ENCODE results near the gene CHRM3.
"Not testable (repeated sequence)": the region's sequence is repeated elsewhere in the genome, so short reads cannot be mapped to it uniquely, and the experiment has no call there.

CHRM3 gene

DNA sequence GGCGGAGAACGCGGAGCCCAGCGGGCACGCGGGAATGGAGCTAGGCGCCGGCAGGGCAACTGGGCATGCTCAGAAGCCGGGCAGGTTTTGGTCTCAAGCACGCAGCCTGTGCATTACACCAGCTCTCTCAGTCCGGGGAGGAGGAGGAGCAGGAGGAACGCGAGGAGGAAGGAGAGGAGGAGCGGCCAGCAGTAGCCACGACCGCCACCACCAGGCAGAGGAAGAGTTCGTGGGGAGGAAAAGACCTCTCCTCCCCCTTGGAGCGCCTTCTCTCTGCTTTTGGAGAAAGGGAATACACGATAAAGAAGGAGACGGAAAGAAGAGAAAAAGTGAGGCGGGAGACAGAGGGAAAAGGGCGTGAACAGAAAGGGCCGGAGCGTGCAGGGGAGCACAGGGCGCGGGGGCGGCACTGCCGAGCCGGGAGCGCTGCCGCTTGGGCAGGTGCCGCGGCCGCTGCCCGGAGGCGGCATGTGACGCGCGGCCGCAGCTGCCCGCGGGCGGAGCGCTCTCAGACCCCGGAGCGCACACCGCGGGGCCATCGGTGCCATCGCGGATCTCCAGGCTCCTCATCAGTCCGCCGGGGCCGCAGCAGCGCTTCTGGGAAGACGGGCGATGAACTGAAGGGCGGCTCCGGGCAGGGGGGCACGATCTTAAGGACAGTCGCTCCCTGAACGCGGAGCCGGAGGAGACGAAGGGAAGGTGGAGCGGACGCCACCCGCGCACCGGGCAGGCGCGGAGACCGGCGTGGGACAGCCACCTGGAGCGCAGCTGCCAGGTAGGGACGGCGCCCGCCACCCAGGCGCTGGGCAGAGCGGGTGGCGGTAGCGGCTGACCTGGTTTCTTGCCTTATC is at the start of gene CHRM3:
Gene CHRM3, plus strand, starts transcription at position 116 of the 851 bp plus-strand sequence. CDS start 520,884 bp downstream, outside the sequence.
- no peak for DNase-seq (ENCODE audit: low read depth in 2 of 2, low spot score in 1 of 2)

GRCh38 chr1:239337799-239338430 is 48.5 kb upstream of the CHRM3 start:
- DNase-seq (ENCODE audit: low read depth in 2 of 2, low spot score in 1 of 2) = no peak

DNA sequence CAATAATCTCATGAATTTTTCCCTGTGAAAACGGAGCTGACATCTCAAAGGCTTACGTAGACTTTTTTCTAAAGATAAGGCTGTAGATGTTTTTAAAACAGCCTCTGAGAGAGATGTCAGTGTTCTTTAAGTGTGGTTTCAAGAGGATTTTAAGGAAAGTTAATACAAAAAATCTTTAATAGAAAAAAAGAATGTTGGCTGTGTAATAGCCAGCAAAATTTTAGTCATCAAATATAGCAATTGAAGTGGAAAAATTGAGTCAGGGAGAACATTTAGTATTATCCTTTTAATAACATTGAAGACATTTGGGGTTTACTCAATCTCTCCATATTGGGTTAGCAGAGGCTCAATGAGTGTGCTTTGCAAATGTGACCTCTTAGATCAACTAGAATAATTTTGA is 38.6 kb upstream of the CHRM3 start:
- DNase-seq (ENCODE audit: low read depth in 2 of 2, low spot score in 1 of 2) = no peak

GRCh38 chr1:239348635-239349353 is 37.6 kb upstream of the CHRM3 start:
- DNase-seq (ENCODE audit: low read depth in 2 of 2, low spot score in 1 of 2) = no peak

GRCh38 chr1:239349699-239350098 is 36.7 kb upstream of the CHRM3 start:
- no peak for DNase-seq (ENCODE audit: low read depth in 2 of 2, low spot score in 1 of 2)

DNA sequence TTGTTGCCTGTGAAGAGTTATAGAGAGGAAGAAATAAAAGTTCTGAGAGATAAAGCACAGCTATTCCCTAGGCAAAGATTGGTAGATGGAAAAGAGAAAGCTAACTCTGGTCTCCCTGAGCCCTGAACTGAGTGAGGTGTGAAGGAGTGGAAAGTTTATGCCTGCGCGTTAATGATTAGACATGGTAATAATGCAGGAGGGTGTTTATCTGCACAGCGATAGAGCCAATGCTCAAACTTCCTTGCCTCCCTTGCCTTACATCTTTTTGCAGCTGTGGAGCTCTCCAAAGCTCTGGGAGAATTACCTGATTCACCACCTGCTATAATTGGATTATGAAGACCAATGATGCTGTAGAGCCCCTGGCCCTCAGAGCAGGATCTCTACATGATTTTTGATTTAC is 32.8 kb upstream of the CHRM3 start:
- DNase-seq (ENCODE audit: low read depth in 2 of 2, low spot score in 1 of 2) = no peak

- no peak for DNase-seq (ENCODE audit: low read depth in 2 of 2, low spot score in 1 of 2)
Measured at GRCh38 chr1:239354231-239354630, 32.1 kb upstream of the CHRM3 start.

- no peak for DNase-seq (ENCODE audit: low read depth in 2 of 2, low spot score in 1 of 2)
Measured at GRCh38 chr1:239357867-239358266, 28.5 kb upstream of the CHRM3 start.

DNA sequence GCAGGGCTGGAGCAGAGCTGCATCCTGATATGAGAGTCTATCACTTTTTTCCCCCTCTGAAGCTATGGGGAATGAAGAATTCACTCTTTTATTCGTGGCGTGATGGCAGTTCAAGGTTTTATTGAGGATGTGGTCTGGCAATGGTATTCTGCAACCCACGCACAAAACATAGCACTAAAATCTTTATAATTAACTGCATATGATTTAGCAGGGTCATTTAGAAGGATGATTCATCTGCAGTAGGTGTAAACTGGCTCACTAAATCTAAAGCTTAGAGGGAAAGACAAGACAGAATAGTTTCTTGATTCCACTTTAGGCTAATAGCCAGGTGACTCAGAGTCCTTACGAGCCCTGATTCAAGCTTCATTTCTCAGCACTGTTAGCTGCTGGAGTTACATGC is 25.0 kb upstream of the CHRM3 start:
- no peak for DNase-seq (ENCODE audit: low read depth in 2 of 2, low spot score in 1 of 2)

DNA sequence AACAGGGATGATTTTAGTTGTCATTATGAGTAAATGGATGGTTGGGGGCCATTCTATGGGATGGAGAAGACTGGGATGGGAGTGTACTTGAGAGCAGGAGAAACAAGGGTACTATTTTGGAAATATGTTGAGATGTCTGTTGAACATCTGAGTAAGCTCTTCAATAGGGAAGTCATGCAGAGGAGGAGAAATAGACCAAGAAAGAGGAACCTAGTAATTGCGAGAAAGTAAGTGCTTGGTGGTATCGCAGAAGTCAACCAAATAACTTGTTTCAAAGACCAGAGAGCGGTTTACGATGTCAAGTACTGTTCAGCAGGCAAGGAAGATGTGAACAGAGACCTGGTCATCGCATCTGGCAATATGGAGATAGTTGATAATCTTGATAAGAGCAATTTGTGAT is 22.4 kb upstream of the CHRM3 start:
- no peak for DNase-seq (ENCODE audit: low read depth in 2 of 2, low spot score in 1 of 2)

- no peak for DNase-seq (ENCODE audit: low read depth in 2 of 2, low spot score in 1 of 2)
Measured at GRCh38 chr1:239367196-239367810, 19.1 kb upstream of the CHRM3 start.

DNA sequence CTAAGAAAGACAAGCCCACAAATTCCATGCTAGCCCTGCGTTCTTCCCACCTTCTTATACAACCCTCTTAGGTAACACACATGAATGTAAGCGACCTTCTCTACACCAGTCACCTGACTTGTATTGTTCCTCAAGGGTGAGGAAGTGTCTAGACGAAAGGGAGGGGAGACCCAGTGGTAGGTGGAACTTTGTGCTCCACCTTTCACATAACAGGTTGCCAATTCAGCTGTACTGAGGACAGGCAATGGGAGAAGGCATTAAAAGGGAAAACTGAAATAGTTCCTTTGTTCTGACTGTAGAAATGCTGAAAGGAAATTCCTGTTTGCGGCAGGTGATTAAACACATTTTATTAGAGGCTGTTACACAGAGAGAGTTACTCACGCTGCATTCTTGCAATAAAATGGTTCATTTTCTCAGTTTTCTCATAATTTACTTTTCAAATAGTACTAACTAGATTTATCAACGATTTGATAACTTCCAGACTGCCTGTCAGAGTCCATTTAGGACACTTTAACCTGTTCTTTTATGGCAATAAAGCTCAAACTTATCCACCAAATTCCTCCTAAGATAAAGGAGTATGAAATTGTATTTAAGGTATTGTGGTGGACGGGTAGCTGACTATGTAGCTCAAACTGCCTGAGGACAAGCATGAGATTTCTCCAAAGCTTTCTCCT is 17.8 kb upstream of the CHRM3 start:
- DNase-seq (ENCODE audit: low read depth in 2 of 2, low spot score in 1 of 2) = no peak

DNA sequence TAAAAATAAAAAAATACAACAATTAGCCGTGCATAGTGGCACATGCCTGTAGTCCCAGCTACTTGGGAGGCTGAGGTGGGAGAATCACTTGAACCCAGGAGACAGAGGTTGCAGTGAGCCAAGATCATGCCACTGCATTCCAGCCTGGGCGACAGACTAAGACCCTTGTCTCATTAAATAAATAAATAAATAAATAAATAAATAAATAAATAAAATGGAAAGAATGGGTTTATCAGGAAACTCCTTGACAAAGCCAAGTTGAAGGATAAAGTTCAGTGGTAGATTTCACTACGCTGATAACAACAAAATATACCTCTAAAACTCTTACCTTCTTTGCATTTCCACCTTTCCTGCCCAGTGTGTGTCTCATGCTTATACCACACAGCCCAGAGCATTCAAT is 15.5 kb upstream of the CHRM3 start:
- not testable (repeated sequence) for DNase-seq (ENCODE audit: low read depth in 2 of 2, low spot score in 1 of 2)

DNA sequence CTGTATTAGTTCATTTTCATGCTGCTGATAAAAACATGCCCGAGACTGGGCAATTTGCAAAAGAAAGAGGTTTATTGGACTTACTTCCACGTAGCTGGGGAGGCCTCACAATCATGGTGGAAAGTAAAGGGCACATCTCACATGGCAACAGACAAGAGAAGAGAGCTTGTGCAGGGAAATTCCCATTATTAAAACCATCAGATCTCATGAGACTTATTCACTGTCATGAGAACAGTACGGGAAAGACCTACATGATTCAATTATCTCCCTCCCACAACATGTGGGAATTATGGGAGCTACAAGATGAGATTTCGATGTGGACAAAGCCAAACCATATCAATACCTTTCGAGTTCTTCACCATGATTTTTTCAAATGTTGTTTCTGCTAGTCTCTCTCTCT is 3.7 kb upstream of the CHRM3 start:
- no peak for DNase-seq (ENCODE audit: low read depth in 2 of 2, low spot score in 1 of 2)

- DNase-seq (ENCODE audit: low read depth in 2 of 2, low spot score in 1 of 2) = no peak
Measured at GRCh38 chr1:239383714-239384113, 2.7 kb upstream of the CHRM3 start.

- DNase-seq (ENCODE audit: low read depth in 2 of 2, low spot score in 1 of 2) = no peak
Measured at GRCh38 chr1:239387304-239388158, 1.2 kb downstream of the CHRM3 start.

- no peak for DNase-seq (ENCODE audit: low read depth in 2 of 2, low spot score in 1 of 2)
Measured at GRCh38 chr1:239388159-239388485, 1.8 kb downstream of the CHRM3 start.

GRCh38 chr1:239388578-239388977 is 2.2 kb downstream of the CHRM3 start:
- no peak for DNase-seq (ENCODE audit: low read depth in 2 of 2, low spot score in 1 of 2)

DNA sequence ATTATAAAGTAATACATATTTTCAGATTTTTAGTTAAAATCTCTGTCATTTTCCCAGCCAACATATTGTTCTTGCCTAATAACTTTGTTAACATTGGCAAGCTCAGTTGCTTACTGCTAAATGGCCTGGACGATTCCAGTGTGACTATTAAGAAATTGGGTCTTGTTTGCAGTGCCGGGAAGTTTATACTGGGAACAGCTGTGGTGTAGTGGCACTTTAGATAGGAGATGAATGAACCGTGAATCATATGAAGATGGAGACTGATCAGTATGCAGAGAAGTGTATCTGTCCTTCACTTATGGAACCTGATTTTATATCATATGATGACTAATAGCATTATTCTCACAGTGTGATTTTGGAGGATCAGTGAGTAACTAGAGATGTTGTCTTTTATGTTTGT is 3.3 kb downstream of the CHRM3 start:
- DNase-seq (ENCODE audit: low read depth in 2 of 2, low spot score in 1 of 2) = no peak

DNA sequence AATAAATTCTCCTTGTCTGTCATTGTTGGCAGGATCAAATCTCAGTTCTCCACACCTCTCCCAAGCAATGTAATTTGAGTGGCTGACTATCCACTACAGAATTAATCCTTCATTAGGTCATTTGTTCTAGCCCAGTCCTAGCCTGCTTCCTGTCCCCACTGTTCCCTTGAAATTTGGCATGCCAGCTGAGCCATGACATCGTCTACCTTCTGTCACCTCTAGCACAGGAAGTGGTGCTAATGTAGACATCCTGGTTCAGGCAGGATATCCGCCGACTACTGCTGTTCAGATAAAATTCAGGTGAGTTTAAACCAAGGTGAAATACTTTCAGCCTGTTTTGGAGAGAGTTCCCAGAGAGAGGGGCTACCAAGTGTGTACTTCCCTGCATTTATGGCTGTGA is 5.9 kb downstream of the CHRM3 start:
- no peak for DNase-seq (ENCODE audit: low read depth in 2 of 2, low spot score in 1 of 2)

Measured in stimulated activated CD8-positive, alpha-beta memory T cell treated with anti-CD3 and anti-CD28 coated beads, Interleukin-4, amount 100 ng/mL, for 1 hour (primary cell).